HEK293T (cell line): ENCODE measurements around the gene ELL.

ENCODE experiments used
- FOXM1 ChIP-seq: fragments of 450-650 bp; IDR thresholded peaks from 2 replicates; pipeline ENCODE4 v1.6.1; 2017; ENCODE audit warnings: mild to moderate bottlenecking, borderline replicate concordance
- SP1 ChIP-seq: fragments of 450-650 bp; IDR thresholded peaks from 2 replicates; pipeline ENCODE4 v1.6.1; 2017

- TF ChIP-seq FOXM1 (no peak), SP1 (no peak)
Observed at GRCh38 chr19:18522124-18522861, 423 bp upstream of the ELL start.
